Testis (tissue), 2 donors: Measurements from ENCODE around the gene TCF7.

Experiments used
- CTCF ChIP-seq, 3 experiments: fragments of 450-650 bp in 2 of 3; fragments of 200-600 bp in 1 of 3; sonication (generic) in 1 of 3; IDR thresholded peaks; one replicate each; pipeline ENCODE4 v1.5.1; 2016 to 2019; ENCODE audit warnings: antibody characterized with exemption in 3 of 3, mild to moderate bottlenecking in 2 of 3, moderate library complexity in 1 of 3
- POLR2A ChIP-seq: fragments of 450-650 bp; IDR thresholded peaks from one replicate; pipeline ENCODE4 v1.6.1; 2017; ENCODE audit warnings: antibody characterized with exemption, mild to moderate bottlenecking, moderate library complexity

GRCh38 chr5:134088994-134089560 lies 25.4 kb upstream of the TCF7 start:
- TF ChIP-seq CTCF (IDR thresholded peaks at IDR 0.05): no peak
- no peak for TF ChIP-seq POLR2A
